ENCODE results near the gene COPZ2. TPM values are rescaled to one million over a fixed set of nuclear protein-coding genes. Genes with fewer than 3 reads are reported as not detected.

Gene COPZ2
- polyA plus RNA-seq, 1 of the 3 experiments (the other 2 are of a cell fraction), result 36.9 TPM

DNA sequence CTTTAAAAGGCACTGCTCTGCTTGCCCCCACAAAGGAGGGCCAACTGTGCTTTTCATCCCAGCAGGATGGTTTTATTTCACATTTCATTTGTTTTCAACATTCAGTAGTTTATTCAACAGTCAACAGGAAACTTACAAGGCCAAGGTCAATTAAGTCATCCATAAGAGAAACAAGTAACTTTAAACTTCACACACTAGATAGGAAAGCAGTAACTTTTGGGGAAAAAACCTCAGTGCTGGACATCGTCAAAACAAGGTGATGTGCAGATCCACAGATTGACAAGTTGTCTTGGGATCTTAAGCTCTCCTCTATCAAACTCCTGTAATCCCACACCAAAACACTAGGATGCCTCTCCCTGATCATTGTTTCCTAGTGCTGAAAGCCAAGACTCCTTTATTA lies 29.1 kb upstream of the COPZ2 start:
- Histone ChIP-seq H3K9me2 (no peaks in the 10 kb centered on the region), H3K4me2 (no peak overlapping the region), H3K27ac (ENCODE audit: low read depth in 2 of 2, low read length in 1 of 2) (no peak overlapping the region), H3K36me3 (replicated peaks in 1 of 2; ENCODE audit: control insufficient read depth in 1 of 2, insufficient read depth in 2 of 2, low read length in 1 of 2) (peaks cover 77 to 89% of the 10 kb centered on the region in 2 experiments), H3K27me3 (ENCODE audit: insufficient read depth) (no peaks in the 10 kb centered on the region), H3K4me1 (ENCODE audit: control insufficient read depth in 1 of 2, insufficient read depth in 2 of 2, low read depth in 1 of 2, low read length in 1 of 2) (no peaks in the 10 kb centered on the region; a peak in 2 of 4 replicates), H3K79me2 (ENCODE audit: insufficient read depth) (peaks cover 52% of the 10 kb centered on the region), H3K9ac (no peak overlapping the region), H3K9me3 (no peaks in the 10 kb centered on the region), H3F3A (replicated peaks; ENCODE audit: insufficient read depth) (peaks cover 60% of the 10 kb centered on the region), H2AFZ (ENCODE audit: low read depth) (no peak overlapping the region), H3K4me3 (ENCODE audit: low read depth in 2 of 2, low read length in 1 of 2) (no peak overlapping the region), H4K20me1 (ENCODE audit: insufficient read depth) (peaks cover 8% of the 10 kb centered on the region; the same call in 1 of the 2 replicates)
- TF ChIP-seq FOXJ3 (CRISPR knock-in tag; IDR thresholded peaks at IDR 0.05) (no peak), SMC3 (IDR thresholded peaks at IDR 0.05; ENCODE audit: low read depth, low read length) (no peak), USF1 (IDR thresholded peaks at IDR 0.05; ENCODE audit: borderline replicate concordance, low read depth) (no peak), ZBTB33 (IDR thresholded peaks at IDR 0.05; ENCODE audit: borderline replicate concordance, low read depth) (no peak), TAF1 (IDR thresholded peaks at IDR 0.05; ENCODE audit: borderline replicate concordance, low read depth, low read length) (no peak), GATA2 (CRISPR knock-in tag; IDR thresholded peaks at IDR 0.05) (no peak), RAD21 (IDR thresholded peaks at IDR 0.05; ENCODE audit: low read length) (no peak), TCF12 (IDR thresholded peaks at IDR 0.05) (no peak), USF2 (IDR thresholded peaks at IDR 0.05; ENCODE audit: borderline replicate concordance, low read depth, low read length) (no peak), FOXM1 (IDR thresholded peaks at IDR 0.05; ENCODE audit: low read depth) (no peak)
- TF ChIP-seq, protein P1, sequence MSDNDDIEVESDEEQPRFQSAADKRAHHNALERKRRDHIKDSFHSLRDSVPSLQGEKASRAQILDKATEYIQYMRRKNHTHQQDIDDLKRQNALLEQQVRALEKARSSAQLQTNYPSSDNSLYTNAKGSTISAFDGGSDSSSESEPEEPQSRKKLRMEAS (IDR thresholded peaks at IDR 0.05; ENCODE audit: low read depth), result no peak
- TF ChIP-seq, protein P2, sequence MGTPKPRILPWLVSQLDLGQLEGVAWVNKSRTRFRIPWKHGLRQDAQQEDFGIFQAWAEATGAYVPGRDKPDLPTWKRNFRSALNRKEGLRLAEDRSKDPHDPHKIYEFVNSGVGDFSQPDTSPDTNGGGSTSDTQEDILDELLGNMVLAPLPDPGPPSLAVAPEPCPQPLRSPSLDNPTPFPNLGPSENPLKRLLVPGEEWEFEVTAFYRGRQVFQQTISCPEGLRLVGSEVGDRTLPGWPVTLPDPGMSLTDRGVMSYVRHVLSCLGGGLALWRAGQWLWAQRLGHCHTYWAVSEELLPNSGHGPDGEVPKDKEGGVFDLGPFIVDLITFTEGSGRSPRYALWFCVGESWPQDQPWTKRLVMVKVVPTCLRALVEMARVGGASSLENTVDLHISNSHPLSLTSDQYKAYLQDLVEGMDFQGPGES (IDR thresholded peaks at IDR 0.05; ENCODE audit: low read depth, low read length), result no peak
- DNase-seq, result no peak
- 100% methylated on average over 1 of the region's 1 CpG for WGBS (ENCODE audit: low lambda C conversion rate)
- ChIA-PET POLR2A (no interaction called here), CTCF (interaction anchor here (0.8 to 44.3 kb wide), 8 partner anchors 11 to 69 kb away, joined by 4 to 1200 read pairs (median 14); partner anchors contain the start of gene COPZ2)

Data from SK-N-SH (cell line).